Measurements from ENCODE around the gene PWWP2B.

- TF ChIP-seq NFRKB (IDR thresholded peaks at IDR 0.05) = no peak
- no peak for TF ChIP-seq TARDBP (IDR thresholded peaks at IDR 0.05)
- no peak for TF ChIP-seq LEF1 (IDR thresholded peaks at IDR 0.05; ENCODE audit: borderline replicate concordance)
- TF ChIP-seq ELF4 (IDR thresholded peaks at IDR 0.05) = no peak
- no peak for TF ChIP-seq PKNOX1 (IDR thresholded peaks at IDR 0.05)
- TF ChIP-seq SP1 (IDR thresholded peaks at IDR 0.05) = no peak
- no peak for TF ChIP-seq BHLHE40 (IDR thresholded peaks at IDR 0.05; ENCODE audit: borderline replicate concordance)
These were observed 42.5 kb upstream of the PWWP2B start for GRCh38 chr10:132354356-132355094.

Measured in HEK293T (cell line).